ENCODE measurements around the gene CTNNBIP1.

GRCh38 chr1:9942399-9942938 is 32.4 kb upstream of the CTNNBIP1 start:
- no peak for TF ChIP-seq PPARA (CRISPR knock-in tag; IDR thresholded peaks at IDR 0.05; ENCODE audit: borderline replicate concordance)
- TF ChIP-seq RARB (CRISPR knock-in tag; IDR thresholded peaks at IDR 0.05): no peak
- no peak for TF ChIP-seq ZFP30 (CRISPR knock-in tag; IDR thresholded peaks at IDR 0.05)
- TF ChIP-seq, protein P1, sequence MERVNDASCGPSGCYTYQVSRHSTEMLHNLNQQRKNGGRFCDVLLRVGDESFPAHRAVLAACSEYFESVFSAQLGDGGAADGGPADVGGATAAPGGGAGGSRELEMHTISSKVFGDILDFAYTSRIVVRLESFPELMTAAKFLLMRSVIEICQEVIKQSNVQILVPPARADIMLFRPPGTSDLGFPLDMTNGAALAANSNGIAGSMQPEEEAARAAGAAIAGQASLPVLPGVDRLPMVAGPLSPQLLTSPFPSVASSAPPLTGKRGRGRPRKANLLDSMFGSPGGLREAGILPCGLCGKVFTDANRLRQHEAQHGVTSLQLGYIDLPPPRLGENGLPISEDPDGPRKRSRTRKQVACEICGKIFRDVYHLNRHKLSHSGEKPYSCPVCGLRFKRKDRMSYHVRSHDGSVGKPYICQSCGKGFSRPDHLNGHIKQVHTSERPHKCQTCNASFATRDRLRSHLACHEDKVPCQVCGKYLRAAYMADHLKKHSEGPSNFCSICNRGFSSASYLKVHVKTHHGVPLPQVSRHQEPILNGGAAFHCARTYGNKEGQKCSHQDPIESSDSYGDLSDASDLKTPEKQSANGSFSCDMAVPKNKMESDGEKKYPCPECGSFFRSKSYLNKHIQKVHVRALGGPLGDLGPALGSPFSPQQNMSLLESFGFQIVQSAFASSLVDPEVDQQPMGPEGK (CRISPR knock-in tag; IDR thresholded peaks at IDR 0.05; ENCODE audit: borderline replicate concordance): no peak
- no peak for TF ChIP-seq GLIS3 (CRISPR knock-in tag; IDR thresholded peaks at IDR 0.05)
- TF ChIP-seq TOX (CRISPR knock-in tag; IDR thresholded peaks at IDR 0.05; ENCODE audit: borderline replicate concordance): no peak
- peak; percentile 80 for TF ChIP-seq ZNF8 (CRISPR knock-in tag; IDR thresholded peaks at IDR 0.05)
